Measurements from ENCODE around the gene SYPL1. TPM values are rescaled to one million over a fixed set of nuclear protein-coding genes. Genes with fewer than 3 reads are reported as not detected.

SYPL1 gene
- polyA plus RNA-seq, 1 of the 3 experiments (the other 2 are of a cell fraction): 72.4 TPM

- Histone ChIP-seq H3K9me3 (0 out of 2 replicates have a peak, but pooled peaks cover 3% of the 10 kb centered on the region), H3K79me2 (ENCODE audit: insufficient read depth) (no peaks in the 10 kb centered on the region), H3K4me1 (ENCODE audit: control insufficient read depth in 1 of 2, insufficient read depth in 2 of 2, low read depth in 1 of 2, low read length in 1 of 2) (no peaks in the 10 kb centered on the region; a peak in 1 of 4 replicates), H3K9ac (no peak overlapping the region), H3K4me3 (ENCODE audit: low read depth in 2 of 2, low read length in 1 of 2) (no peak overlapping the region), H3K9me2 (no peaks in the 10 kb centered on the region; the same call in 1 of the 2 replicates), H3K36me3 (replicated peaks in 1 of 2; ENCODE audit: control insufficient read depth in 1 of 2, insufficient read depth in 2 of 2, low read length in 1 of 2) (peaks cover 2 to 6% of the 10 kb centered on the region in 2 experiments), H3K27me3 (ENCODE audit: insufficient read depth) (no peaks in the 10 kb centered on the region), H3K4me2 (no peak overlapping the region), H3K27ac (ENCODE audit: low read depth in 2 of 2, low read length in 1 of 2) (no peak overlapping the region), H4K20me1 (ENCODE audit: insufficient read depth) (no peaks in the 10 kb centered on the region), H3F3A (replicated peaks; ENCODE audit: insufficient read depth) (no peaks in the 10 kb centered on the region), H2AFZ (ENCODE audit: low read depth) (no peak overlapping the region)
- no peak for DNase-seq
- ChIA-PET POLR2A (interaction anchor here (1.0 kb wide), 1 partner anchor 10 kb away, joined by 3 read pairs; no protein-coding TSS in a partner anchor), CTCF (interaction anchor here (1.1 to 3.2 kb wide), 4 partner anchors 10 to 71 kb away, joined by 4 to 18 read pairs (median 9); no protein-coding TSS in a partner anchor)
- WGBS (ENCODE audit: low lambda C conversion rate): 93% methylated on average over 18 of the region's 18 CpGs
- TF ChIP-seq RAD21 (IDR thresholded peaks at IDR 0.05; ENCODE audit: low read length) (no peak), ZBTB33 (IDR thresholded peaks at IDR 0.05; ENCODE audit: borderline replicate concordance, low read depth) (no peak), YY1 (IDR thresholded peaks at IDR 0.05; ENCODE audit: low read depth) (no peak), SMC3 (IDR thresholded peaks at IDR 0.05; ENCODE audit: low read depth, low read length) (no peak), NRF1 (IDR thresholded peaks at IDR 0.05; ENCODE audit: low read depth, low read length) (no peak), GATA2 (CRISPR knock-in tag; IDR thresholded peaks at IDR 0.05) (no peak), CHD2 (IDR thresholded peaks at IDR 0.05; ENCODE audit: low read length, partially characterized antibody) (no peak), NFIC (IDR thresholded peaks at IDR 0.05; ENCODE audit: borderline replicate concordance) (no peak)
Measured at GRCh38 chr7:106082087-106082854, 29.8 kb downstream of the SYPL1 start.

DNA sequence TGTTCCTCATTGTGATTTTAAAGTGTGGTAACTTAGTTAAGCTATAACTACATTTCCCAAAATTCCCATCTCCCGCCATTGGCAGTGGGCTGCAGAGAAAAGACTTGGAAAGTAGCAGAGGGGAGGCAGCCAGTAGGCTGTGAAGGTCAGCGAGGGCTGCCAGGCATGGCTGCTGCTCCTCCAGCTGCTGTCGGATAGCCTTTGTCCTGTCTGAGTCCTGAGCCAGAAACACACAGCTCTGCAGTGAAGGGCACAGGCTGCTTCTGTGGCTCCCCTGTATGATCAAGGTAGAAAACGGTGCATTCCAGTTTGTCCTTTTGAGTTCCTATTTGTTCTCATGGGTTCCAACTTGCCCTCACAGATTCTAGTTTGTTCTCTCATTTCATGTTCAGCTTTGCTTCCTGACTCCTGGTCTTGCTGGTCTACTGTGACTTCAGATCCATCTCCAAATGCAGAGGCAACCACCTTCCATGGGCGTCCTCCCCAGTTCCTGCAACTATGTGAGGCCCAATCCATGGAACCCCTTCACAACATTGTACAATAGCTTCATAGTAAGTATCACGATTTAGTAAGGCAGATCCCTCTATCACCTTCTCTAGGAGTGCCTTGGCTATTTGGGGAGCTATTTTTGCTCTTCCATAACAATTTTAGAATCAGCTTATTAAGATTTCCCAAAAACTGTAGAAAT, 31.7 kb downstream of the SYPL1 start:
- H3K9ac ChIP-seq: no peak overlapping the region
- no peak for DNase-seq
- CTCF ChIA-PET: interaction anchor here (1.1 to 3.1 kb wide), 3 partner anchors 8 to 314 kb away, joined by 3 to 9 read pairs (median 6); no protein-coding TSS in a partner anchor
- no peaks in the 10 kb centered on the region; the same call in 1 of the 2 replicates for H3K9me2 ChIP-seq
- H2AFZ ChIP-seq (ENCODE audit: low read depth): no peak overlapping the region
- no peaks in the 10 kb centered on the region for H3K27me3 ChIP-seq (ENCODE audit: insufficient read depth)
- H3K4me3 ChIP-seq (ENCODE audit: low read depth in 2 of 2, low read length in 1 of 2): no peak overlapping the region
- TF ChIP-seq, protein P1, sequence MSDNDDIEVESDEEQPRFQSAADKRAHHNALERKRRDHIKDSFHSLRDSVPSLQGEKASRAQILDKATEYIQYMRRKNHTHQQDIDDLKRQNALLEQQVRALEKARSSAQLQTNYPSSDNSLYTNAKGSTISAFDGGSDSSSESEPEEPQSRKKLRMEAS (IDR thresholded peaks at IDR 0.05; ENCODE audit: low read depth): no peak
- TF ChIP-seq TEAD4 (IDR thresholded peaks at IDR 0.05; ENCODE audit: borderline replicate concordance, insufficient read depth) (no peak), RXRA (IDR thresholded peaks at IDR 0.05; ENCODE audit: borderline replicate concordance, low read depth) (no peak), RFX5 (IDR thresholded peaks at IDR 0.05; ENCODE audit: low read length) (no peak), GATA2 (CRISPR knock-in tag; IDR thresholded peaks at IDR 0.05) (no peak), FOSL2 (IDR thresholded peaks at IDR 0.05; ENCODE audit: borderline replicate concordance, low read depth) (no peak), SMC3 (IDR thresholded peaks at IDR 0.05; ENCODE audit: low read depth, low read length) (no peak)
- TF ChIP-seq, protein P2, sequence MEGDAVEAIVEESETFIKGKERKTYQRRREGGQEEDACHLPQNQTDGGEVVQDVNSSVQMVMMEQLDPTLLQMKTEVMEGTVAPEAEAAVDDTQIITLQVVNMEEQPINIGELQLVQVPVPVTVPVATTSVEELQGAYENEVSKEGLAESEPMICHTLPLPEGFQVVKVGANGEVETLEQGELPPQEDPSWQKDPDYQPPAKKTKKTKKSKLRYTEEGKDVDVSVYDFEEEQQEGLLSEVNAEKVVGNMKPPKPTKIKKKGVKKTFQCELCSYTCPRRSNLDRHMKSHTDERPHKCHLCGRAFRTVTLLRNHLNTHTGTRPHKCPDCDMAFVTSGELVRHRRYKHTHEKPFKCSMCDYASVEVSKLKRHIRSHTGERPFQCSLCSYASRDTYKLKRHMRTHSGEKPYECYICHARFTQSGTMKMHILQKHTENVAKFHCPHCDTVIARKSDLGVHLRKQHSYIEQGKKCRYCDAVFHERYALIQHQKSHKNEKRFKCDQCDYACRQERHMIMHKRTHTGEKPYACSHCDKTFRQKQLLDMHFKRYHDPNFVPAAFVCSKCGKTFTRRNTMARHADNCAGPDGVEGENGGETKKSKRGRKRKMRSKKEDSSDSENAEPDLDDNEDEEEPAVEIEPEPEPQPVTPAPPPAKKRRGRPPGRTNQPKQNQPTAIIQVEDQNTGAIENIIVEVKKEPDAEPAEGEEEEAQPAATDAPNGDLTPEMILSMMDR (IDR thresholded peaks at IDR 0.05): no peak
- H3K79me2 ChIP-seq (ENCODE audit: insufficient read depth): no peaks in the 10 kb centered on the region
- no peaks in the 10 kb centered on the region for H3K9me3 ChIP-seq
- H3K4me1 ChIP-seq (ENCODE audit: control insufficient read depth in 1 of 2, insufficient read depth in 2 of 2, low read depth in 1 of 2, low read length in 1 of 2): no peaks in the 10 kb centered on the region; a peak in 1 of 4 replicates
- H3K4me2 ChIP-seq: no peak overlapping the region
- POLR2A ChIA-PET: interaction anchor here (1.2 kb wide), 1 partner anchor 31 kb away, joined by 4 read pairs; the partner anchor contains the start of gene SYPL1
- H3K36me3 ChIP-seq (replicated peaks in 1 of 2; ENCODE audit: control insufficient read depth in 1 of 2, insufficient read depth in 2 of 2, low read length in 1 of 2): peaks cover 0 to 2% of the 10 kb centered on the region in 2 experiments
- no peaks in the 10 kb centered on the region for H3F3A ChIP-seq (replicated peaks; ENCODE audit: insufficient read depth)
- H4K20me1 ChIP-seq (ENCODE audit: insufficient read depth): no peaks in the 10 kb centered on the region
- H3K27ac ChIP-seq (ENCODE audit: low read depth in 2 of 2, low read length in 1 of 2): no peak overlapping the region
- 85% methylated on average over 6 of the region's 6 CpGs for WGBS (ENCODE audit: low lambda C conversion rate)

All from SK-N-SH (cell line).